ENCODE data around the gene TMPRSS7. TPM values are rescaled to one million over a fixed set of nuclear protein-coding genes. Genes with fewer than 3 reads are reported as not detected.

TMPRSS7 gene
- total RNA-seq, 1 donor from 2014 or later, result not detected

DNA sequence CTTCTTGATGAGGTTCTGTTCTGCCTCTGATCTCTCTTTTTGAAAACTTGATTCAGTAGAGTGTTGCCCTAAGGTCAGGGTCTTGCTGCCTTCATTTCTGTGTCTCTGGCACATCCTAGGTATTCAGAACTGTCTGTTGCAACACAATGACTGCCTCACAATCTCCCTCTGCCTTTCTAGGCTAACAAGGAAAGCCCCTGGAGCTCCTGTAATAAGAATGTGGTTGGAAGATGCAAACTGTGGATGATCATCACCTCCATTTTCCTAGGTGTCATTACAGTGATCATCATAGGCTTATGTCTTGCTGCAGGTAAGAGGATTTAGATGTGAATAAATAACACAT is 58.6 kb downstream of the TMPRSS7 start:
- H3K27me3 Mint-ChIP-seq, result no peaks in the 10 kb centered on the region
- H3K36me3 Mint-ChIP-seq (ENCODE audit: insufficient read depth), result peaks cover 7% of the 10 kb centered on the region
- no peak overlapping the region for H3K4me3 Mint-ChIP-seq (ENCODE audit: low read depth)

DNA sequence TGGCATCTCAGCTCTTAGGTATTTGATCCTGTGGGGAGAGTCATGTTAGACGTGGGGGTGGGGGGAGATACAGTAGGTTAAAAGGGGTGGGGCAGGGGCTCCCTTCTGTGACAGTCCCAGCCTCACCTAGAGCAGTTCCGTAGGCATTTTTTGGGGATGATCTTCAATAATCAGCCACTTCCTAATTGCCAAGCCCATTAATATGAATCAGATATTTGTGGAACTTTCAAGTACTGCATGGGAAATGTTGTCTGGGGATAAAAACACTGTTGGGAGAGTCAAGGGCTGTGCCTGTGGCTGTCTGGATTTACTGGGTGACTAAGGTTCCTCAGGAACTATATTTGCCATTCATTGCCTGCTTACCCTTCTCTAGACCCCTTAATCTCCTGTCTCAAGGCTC is 61.2 kb downstream of the TMPRSS7 start:
- TF ChIP-seq, protein P1, sequence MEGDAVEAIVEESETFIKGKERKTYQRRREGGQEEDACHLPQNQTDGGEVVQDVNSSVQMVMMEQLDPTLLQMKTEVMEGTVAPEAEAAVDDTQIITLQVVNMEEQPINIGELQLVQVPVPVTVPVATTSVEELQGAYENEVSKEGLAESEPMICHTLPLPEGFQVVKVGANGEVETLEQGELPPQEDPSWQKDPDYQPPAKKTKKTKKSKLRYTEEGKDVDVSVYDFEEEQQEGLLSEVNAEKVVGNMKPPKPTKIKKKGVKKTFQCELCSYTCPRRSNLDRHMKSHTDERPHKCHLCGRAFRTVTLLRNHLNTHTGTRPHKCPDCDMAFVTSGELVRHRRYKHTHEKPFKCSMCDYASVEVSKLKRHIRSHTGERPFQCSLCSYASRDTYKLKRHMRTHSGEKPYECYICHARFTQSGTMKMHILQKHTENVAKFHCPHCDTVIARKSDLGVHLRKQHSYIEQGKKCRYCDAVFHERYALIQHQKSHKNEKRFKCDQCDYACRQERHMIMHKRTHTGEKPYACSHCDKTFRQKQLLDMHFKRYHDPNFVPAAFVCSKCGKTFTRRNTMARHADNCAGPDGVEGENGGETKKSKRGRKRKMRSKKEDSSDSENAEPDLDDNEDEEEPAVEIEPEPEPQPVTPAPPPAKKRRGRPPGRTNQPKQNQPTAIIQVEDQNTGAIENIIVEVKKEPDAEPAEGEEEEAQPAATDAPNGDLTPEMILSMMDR (IDR thresholded peaks at IDR 0.05; ENCODE audit: unreplicated experiment), result no peak
- peaks cover 22% of the 10 kb centered on the region for H3K4me1 Mint-ChIP-seq (ENCODE audit: low read depth)
- no peak for DNase-seq (ENCODE audit: low spot score, unreplicated experiment)
- peaks cover 11% of the 10 kb centered on the region for H3K36me3 Mint-ChIP-seq (ENCODE audit: insufficient read depth)
- H3K27ac Mint-ChIP-seq, result no peak overlapping the region
- H3K27me3 Mint-ChIP-seq, result no peaks in the 10 kb centered on the region
- H3K9me3 Mint-ChIP-seq (ENCODE audit: low read depth), result no peaks in the 10 kb centered on the region
- no peak overlapping the region for H3K4me3 Mint-ChIP-seq (ENCODE audit: low read depth)

More for the DNA sequence above, 58.6 kb downstream of the TMPRSS7 start:
- Mint-ChIP-seq H3K9me3 (ENCODE audit: low read depth) (no peaks in the 10 kb centered on the region), H3K4me1 (ENCODE audit: low read depth) (peaks cover 42% of the 10 kb centered on the region), H3K27ac (peak overlapping the region; percentile 68)
- TF ChIP-seq, protein P1 (IDR thresholded peaks at IDR 0.05; ENCODE audit: unreplicated experiment), result no peak
- DNase-seq (ENCODE audit: low spot score, unreplicated experiment), result no peak

DNA sequence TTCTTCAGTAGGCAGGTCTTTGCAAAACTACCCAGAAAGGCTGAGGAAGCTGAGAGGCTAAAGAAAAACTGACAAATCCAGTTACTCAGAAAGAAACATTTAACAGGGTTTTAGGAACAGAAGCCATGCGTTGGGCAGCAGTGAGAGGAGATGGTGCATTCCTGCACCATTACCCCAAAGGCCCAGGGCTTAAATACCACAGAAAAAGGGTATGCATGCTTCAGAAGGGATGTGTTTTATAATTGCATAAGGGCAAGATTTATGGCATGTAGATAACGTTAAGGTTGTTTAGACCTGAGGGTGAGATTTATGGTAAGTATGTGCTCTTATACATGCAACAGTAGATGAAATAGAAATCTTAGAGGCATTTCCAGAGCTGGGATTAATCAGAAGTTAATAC is 61.6 kb downstream of the TMPRSS7 start:
- Mint-ChIP-seq H3K27ac (no peak overlapping the region), H3K27me3 (no peaks in the 10 kb centered on the region), H3K4me3 (ENCODE audit: low read depth) (no peak overlapping the region), H3K4me1 (ENCODE audit: low read depth) (peaks cover 18% of the 10 kb centered on the region), H3K36me3 (ENCODE audit: insufficient read depth) (peaks cover 10% of the 10 kb centered on the region), H3K9me3 (ENCODE audit: low read depth) (no peaks in the 10 kb centered on the region)
- TF ChIP-seq, protein P1 (IDR thresholded peaks at IDR 0.05; ENCODE audit: unreplicated experiment), result no peak
- no peak for DNase-seq (ENCODE audit: low spot score, unreplicated experiment)

DNA sequence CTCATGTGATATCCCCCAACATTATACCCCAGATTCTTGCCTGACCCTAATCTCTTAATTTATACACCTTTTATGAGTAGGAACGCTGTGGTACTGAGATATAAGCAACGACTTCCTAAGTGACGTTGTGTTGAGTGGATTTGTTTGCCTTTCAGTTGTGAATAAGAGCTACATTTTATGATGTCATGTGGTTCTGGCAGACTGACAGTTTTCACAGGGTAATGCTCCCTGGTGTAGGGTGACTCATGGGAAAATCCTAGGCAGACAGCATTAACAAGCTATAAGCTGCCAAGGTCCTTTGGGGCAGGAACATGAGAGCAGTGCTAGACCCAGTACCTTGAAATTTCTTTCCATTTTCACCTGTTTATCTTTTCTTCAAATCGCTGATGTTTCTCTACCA is 62.8 kb downstream of the TMPRSS7 start:
- no peaks in the 10 kb centered on the region for H3K27me3 Mint-ChIP-seq
- H3K27ac Mint-ChIP-seq, result no peak overlapping the region
- peaks cover 9% of the 10 kb centered on the region for H3K36me3 Mint-ChIP-seq (ENCODE audit: insufficient read depth)
- DNase-seq (ENCODE audit: low spot score, unreplicated experiment), result no peak
- TF ChIP-seq, protein P1 (IDR thresholded peaks at IDR 0.05; ENCODE audit: unreplicated experiment), result no peak
- peaks cover 16% of the 10 kb centered on the region for H3K4me1 Mint-ChIP-seq (ENCODE audit: low read depth)
- no peaks in the 10 kb centered on the region for H3K9me3 Mint-ChIP-seq (ENCODE audit: low read depth)
- H3K4me3 Mint-ChIP-seq (ENCODE audit: low read depth), result no peak overlapping the region

DNA sequence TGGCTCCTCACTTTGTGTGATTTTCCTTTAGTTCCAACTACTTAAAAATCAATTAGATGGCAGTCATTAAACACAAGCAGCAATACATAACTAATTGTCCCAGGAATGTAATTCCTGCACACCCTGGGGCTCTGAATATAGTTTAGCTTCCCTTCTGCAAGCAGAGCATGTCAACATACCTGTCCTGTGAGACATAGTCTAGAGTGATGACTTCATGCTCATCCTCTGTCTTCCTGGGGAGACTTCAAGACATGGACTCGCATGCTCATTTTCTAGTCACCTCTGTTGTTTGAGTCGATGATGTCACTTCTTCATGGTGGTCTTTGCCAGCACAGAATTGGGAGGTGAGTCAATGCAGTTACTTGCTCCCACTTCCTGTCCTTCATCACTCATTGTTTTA is 67.4 kb downstream of the TMPRSS7 start:
- Mint-ChIP-seq H3K36me3 (ENCODE audit: insufficient read depth) (peaks cover 11% of the 10 kb centered on the region), H3K4me1 (ENCODE audit: low read depth) (peaks cover 5% of the 10 kb centered on the region), H3K27ac (no peak overlapping the region), H3K27me3 (no peaks in the 10 kb centered on the region), H3K9me3 (ENCODE audit: low read depth) (no peaks in the 10 kb centered on the region), H3K4me3 (ENCODE audit: low read depth) (no peak overlapping the region)
- TF ChIP-seq, protein P1 (IDR thresholded peaks at IDR 0.05; ENCODE audit: unreplicated experiment), result no peak
- DNase-seq (ENCODE audit: low spot score, unreplicated experiment), result no peak
